ENCODE measurements around the gene FGF21.
"Not testable (repeated sequence)": the region's sequence is repeated elsewhere in the genome, so short reads cannot be mapped to it uniquely, and the experiment has no call there.

The FGF21 gene, protein sequence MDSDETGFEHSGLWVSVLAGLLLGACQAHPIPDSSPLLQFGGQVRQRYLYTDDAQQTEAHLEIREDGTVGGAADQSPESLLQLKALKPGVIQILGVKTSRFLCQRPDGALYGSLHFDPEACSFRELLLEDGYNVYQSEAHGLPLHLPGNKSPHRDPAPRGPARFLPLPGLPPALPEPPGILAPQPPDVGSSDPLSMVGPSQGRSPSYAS

GRCh38 chr19:48755084-48755641, at the start of gene FGF21:
FGF21 (plus strand) TSS chr19:48755524; CDS start chr19:48756237, 713 bp downstream.
- DNase-seq, result no peak

GRCh38 chr19:48708471-48708870, 46.9 kb upstream of the FGF21 start:
- DNase-seq, result no peak

DNA sequence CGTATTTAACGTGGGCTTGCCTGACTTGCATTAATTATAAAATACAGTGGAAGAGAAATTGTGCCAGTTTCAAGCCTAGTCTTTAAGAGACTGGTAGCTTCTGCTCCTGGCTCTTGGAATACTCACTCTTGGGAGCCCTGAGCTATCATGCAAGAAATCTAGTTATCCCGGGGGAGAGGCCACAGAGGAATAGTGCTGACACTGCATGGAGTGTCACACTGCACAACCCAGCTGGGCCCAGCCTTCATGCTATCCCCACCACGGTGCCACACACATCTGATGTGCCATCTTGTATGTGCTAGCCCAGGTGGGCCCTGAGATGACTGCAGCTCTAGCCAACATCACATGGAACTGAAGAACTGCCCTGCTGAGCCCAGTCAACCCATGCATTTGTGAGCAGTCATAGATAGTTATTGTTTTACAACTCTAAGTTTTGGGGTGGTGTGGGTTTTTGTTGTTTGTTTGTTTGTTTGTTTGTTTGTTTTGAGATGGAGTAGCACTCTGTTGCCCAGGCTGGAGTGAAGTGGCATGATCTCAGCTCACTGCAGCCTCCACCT, 44.1 kb upstream of the FGF21 start:
- no peak for DNase-seq

GRCh38 chr19:48713041-48713863, 42.1 kb upstream of the FGF21 start:
- DNase-seq, result peak; percentile 30

DNA sequence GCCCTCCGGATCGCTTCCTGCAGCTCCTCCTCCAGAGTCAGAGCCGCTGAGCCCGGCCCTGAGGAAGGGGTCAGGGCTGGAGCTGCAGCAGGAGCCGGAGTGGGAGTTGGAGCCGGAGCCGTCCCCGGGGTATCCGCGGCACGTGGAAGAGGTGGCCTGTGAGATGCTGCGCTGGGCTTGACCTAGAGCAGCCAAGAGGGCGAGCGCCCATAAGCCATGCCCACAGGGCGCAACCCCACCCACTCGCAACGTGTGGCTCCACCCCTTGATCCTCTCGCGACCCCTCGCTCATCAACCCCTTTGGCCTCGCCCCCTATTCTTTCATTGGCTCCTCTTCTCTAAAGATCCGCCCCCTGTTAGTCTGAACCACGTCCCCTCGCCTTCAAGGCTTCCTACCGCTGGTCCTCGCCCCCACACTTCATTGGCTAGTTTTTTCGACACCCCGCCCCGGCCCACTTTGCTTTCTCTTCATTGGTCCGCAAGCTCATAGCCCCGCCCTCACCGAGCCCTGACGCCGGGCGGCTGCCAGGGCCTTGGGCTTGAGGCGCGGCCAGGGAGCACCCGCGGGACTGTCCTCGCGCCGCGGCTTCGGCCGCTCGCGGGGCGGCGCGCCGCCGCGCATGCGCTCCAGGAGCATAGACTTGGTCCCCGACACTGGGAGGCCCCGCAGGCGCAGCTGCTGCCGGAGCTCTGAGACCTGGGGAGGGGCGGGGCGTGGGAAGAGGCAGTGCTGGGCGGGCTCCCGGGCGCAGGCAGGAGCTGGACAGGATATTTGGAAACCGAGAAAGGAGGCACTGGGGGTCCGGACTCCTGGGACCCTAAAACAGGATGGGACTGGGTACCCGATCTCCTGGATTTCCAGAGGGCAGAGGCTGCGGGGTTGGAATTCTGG, 41.2 kb upstream of the FGF21 start:
- DNase-seq, result peak; percentile 100

GRCh38 chr19:48714759-48715675, 40.3 kb upstream of the FGF21 start:
- peak; percentile 49 for DNase-seq

GRCh38 chr19:48715681-48716171, 39.6 kb upstream of the FGF21 start:
- peak; percentile 54 for DNase-seq

DNA sequence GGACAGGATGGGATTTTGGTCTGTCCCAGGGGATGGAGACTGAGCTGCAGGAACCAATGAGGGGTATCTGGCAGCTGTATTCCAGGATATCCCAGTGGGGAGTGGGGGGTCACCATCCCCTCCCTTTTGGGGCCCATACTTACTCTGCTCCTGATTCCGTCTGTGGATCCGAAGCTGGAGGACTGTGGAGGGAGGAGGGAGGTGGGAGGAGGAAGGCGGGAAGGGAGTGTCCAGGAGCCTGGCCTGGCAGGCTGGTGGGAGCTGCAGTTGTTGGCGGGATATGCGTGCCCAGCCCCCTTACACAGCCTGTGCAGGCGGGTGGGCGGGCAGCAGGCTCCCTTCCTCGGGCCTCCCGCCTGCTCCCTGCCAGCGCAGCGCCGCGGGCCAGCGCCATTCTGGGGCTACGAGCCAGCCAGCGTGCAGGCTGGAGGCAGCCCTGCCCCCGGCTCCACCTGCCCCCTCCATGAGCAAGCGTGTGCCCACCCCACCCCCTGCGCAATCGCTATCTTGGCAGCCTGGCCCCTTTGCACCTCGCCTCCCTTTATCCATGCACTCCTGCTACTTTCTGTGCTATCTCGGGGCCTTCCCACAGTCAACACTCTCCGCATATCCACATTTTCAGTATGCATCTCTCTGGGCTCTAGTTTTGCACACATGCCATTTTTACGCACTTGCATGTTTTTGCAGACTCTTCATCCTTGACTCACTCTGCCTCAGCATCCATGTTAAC, 38.6 kb upstream of the FGF21 start:
- DNase-seq, result peak; percentile 94

DNA sequence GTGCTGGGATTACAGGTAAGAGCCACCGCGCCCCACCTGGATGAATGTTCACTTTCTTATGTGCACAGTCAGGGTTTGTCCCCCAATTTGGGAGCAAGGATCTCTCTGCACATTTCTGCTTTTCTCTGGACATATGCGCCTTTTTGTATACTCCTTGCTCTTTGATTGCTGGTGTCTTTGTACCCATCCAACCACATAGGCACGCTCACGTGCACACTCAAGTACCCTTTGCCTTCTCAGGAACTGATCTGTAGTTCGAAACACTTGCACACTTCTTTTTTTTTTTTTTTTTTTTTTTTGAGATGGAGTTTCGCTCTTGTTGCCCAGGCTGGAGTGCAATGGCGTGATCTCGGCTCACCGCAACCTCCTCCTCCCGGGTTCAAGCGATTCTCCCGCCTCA, 37.2 kb upstream of the FGF21 start:
- DNase-seq, result not testable (repeated sequence)

DNA sequence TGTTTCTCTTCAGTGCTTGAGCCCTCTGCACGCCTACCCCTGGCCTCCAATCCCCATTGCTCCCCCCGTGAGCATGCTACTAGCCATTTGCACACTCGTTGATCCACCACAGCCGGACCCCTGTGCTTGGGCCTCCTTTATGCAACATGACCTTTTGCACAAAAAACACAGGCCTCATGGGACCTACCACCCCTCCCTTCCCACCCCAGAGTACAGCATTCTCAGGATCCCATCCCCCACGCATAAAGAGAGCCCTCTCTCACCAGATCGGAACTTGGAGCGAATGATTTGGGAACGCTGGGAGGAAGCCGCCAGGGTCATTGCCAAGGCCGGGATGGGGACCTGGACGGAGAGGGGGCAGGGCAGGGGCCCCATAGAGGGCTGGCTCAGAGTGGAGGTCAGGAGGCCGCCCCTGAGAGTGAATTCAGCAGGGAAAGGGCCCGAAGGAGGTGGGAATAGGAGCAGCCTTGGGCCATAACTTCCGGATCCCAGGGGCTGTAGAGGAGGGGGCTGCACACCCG, 36.6 kb upstream of the FGF21 start:
- peak; percentile 47 for DNase-seq

- peak; percentile 84 for DNase-seq
Measured at GRCh38 chr19:48719263-48720171, 35.8 kb upstream of the FGF21 start, which contains the start of gene MAMSTR. MAMSTR (minus strand) TSS chr19:48719725; CDS start chr19:48719031, 694 bp downstream.

DNA sequence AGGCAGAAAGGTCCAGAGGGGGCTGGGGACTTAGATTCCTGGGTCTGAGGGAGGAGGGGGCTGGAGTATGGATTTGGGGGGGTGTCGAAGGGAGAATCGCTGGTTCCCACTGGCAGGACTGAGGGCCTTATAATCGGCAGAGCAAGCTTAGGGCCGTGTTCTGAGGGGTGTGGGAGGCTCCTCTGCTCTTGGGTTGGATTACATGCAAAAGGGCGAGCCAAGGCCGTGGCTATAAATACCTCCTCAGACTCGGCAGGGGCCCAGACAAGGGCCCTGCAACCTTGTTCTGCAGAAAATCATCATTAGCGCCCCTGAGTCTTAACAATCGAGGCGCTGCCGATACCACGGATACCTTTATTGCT, 35.1 kb upstream of the FGF21 start:
- DNase-seq, result no peak

DNA sequence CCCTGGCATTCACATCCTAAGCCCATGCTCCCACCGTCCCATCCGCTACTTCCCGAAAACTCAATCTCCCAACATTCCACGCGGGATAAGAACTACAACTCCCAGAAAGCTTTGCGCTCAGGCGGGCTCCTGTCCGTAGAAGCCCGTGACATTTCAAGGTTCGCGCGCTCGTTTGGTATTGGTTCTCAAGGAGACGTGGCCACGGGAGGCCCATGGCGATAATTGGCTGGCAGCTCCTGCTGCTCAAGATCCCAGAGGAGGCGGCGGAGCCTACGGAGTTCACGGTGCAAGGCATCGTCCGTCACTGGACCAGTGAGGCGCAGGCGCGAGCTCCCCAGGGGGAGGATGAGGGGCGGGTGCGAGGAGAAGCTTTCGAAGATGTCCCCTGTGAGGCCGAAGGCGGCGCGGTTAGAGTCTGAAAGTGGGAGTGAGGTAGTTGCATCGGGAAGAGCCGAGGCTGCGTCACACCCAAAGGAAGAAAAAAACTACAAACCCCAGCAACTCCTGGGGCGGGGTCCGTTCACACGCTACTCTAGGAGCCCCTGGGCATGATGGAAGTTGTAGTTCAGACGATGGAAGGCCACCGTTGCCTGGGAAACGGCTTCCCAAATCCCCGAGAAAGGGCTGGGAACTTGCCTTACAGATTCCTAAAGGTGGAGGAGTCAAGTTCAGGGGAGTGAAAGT, 34.6 kb upstream of the FGF21 start:
- peak; percentile 99 for DNase-seq

DNA sequence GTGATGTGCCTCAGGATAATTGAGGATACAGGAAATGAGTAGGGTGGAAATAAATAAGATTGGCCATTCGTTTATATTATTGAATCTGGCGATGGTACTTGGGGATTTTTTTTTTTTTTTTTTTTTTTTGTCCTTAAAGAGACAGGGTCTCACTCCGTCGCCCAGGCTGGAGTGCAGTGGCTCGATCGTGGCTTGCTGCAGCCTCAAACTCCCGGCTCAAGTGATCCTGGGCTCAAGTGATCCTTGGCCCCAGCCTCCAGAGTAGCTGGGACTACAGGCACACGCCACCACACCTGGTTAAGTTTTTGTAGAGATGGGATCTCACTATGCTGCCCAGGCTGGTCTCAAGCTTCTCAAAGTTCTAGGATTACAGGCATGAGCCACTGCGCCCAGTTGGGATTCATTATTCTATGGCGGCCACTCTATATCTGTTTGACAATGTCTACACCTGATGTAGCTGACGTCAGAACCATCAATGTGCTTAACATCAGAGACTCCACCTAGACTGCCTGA, 33.1 kb upstream of the FGF21 start:
- DNase-seq, result no peak

DNA sequence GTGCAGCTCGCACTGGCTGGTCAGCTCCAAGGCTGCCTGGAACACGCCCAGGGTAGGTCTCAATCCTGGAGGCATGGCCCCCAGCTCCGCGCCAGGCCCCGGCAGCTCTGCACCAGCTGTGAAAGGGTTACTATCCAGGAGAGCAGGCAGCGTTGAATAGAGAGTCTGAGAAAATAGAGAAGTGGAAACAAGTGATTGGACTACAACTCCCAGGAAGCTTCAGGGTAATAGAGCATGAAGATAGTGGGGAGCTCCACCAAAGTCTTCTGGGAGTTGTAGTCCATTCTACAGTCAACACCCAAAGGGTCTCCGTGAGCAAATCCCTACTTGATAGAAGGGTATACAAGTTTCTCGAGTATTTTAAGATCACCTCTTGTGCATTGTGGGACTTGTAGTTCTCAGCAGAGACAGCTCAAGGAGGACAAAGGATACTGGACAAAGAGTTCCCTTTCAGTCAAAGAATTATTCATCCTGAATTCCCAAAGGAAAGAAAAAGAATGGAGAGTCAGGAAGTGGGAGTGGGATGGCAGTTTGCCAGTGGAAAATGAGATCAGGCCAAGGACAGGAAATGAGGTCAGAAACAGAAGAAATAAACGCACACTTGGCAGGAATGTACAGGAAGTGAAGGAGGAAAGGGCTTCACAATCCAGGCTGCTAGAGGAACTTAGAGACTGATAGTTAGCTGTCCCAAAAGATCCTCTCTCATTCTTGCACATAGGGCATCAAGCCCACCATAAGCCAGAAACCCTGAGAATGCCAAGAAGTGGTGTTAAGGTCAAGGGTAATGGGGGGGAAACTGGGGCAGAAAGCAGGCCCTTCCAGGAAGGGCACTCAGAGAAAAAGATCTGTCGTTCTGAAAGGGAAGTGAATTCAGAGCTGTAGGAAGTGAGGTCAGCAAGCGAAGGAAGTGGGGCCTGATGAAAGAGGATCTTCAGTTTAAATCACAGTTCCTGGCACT, 30.2 kb upstream of the FGF21 start:
- DNase-seq, result peak; percentile 90

- no peak for DNase-seq
Measured at GRCh38 chr19:48726556-48726955, 28.8 kb upstream of the FGF21 start.

Measured in femur (tissue), 1 donor.